Gastroesophageal sphincter (tissue), 4 donors: ENCODE data around the gene SPEM3. TPM values are rescaled to one million over a fixed set of nuclear protein-coding genes. Genes with fewer than 3 reads are reported as not detected.

Experiments used
- ATAC-seq: fragments of 150-250 bp; one replicate; pipeline ENCODE4 v1.9.1; 2016; ENCODE audit warnings: mild to moderate bottlenecking, moderate library complexity
- H3K27ac ChIP-seq, 4 donors: fragments of 200-600 bp; sonication (generic) in 3 of 4; 1 replicate in 3 of 4; 2 replicates in 1 of 4; pipeline ENCODE4 v1.5.1; 2016 to 2019
- H3K27me3 ChIP-seq: fragments of 200-600 bp; sonication (generic); one replicate; pipeline ENCODE4 v1.5.1; 2019
- H3K36me3 ChIP-seq, 2 donors: fragments of 200-600 bp; sonication (generic); one replicate each; pipeline ENCODE4 v1.5.1; 2019; ENCODE audit warnings: control low read depth in 1 of 2
- H3K4me1 ChIP-seq, 3 donors: fragments of 200-600 bp; sonication (generic); 1 replicate in 2 of 3; 2 replicates in 1 of 3; pipeline ENCODE4 v1.5.1; 2016 to 2019; ENCODE audit warnings: control low read depth in 2 of 3
- H3K4me3 ChIP-seq, 2 donors: fragments of 200-600 bp; sonication (generic); one replicate each; pipeline ENCODE4 v1.5.1; 2019; ENCODE audit warnings: mild to moderate bottlenecking in 1 of 2, moderate library complexity in 1 of 2
- H3K9me3 ChIP-seq, 3 donors: fragments of 200-600 bp; sonication (generic); one replicate each; pipeline ENCODE4 v1.5.1; 2017 to 2019; ENCODE audit warnings: control low read depth in 2 of 3
- EP300 ChIP-seq: sonication (generic); formaldehyde crosslinking; IDR thresholded peaks from one replicate; pipeline ENCODE4 v1.6.1; 2017; ENCODE audit warnings: antibody characterized with exemption, mild to moderate bottlenecking
- POLR2A ChIP-seq, 2 donors: fragments of 450-650 bp; IDR thresholded peaks; one replicate each; pipeline ENCODE4 v1.6.1; 2017; ENCODE audit warnings: antibody characterized with exemption in 2 of 2, mild to moderate bottlenecking in 2 of 2, moderate library complexity in 1 of 2
- POLR2AphosphoS5 ChIP-seq: sonication (generic); formaldehyde crosslinking; IDR thresholded peaks from one replicate; pipeline ENCODE4 v1.6.1; 2017; ENCODE audit warnings: antibody characterized with exemption
- WGBS, 2 donors: methylation state at CpG; one replicate each; pipeline ENCODE4 v1.1.5; 2018; ENCODE audit warnings: low coverage in 1 of 2; 5-methylcytosine and 5-hydroxymethylcytosine counted together
- total RNA-seq, 4 donors: library from RNA; depleted of rRNA; stranded (reverse); fragments of >200 nt; gene quantifications; one replicate each; pipeline ENCODE4 v1.1.0, GENCODE V29; 2016
- TF ChIP-seq, protein P1 (sequence below), 4 experiments: fragments of 200-600 bp in 2 of 4; fragments of 450-650 bp in 2 of 4; sonication (generic) in 1 of 4; IDR thresholded peaks; one replicate each; pipeline ENCODE4 v1.5.1; 2017 to 2019; ENCODE audit warnings: antibody characterized with exemption in 4 of 4, mild to moderate bottlenecking in 2 of 4, moderate library complexity in 2 of 4

Gene SPEM3
- total RNA-seq, 4 donors from 2014 or later = 0.08 TPM; not detected in 3

DNA sequence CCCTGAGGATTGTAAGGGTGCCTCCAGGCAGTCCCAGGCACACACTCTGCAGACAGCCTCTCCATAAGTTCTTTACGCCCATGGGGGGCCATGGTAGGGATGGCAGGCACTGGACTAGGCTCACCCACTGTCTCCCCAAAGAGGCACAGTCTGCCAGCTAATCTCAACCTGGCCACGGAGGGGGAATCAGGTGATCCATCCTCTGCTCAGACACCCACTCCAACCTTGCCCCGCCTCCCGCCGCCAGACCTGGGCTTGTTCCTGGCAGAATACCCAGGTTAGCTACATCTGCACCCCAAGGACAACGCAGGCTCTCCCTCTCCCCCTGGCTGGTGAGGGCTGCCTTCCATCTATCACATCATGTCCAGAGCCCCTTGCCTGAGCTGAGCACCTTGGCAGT, 19.8 kb upstream of the SPEM3 start:
- Histone ChIP-seq H3K36me3 (peaks cover 0 to 31% of the 10 kb centered on the region in 2 donors), H3K9me3 (no peaks in the 10 kb centered on the region), H3K4me1 (peaks cover 0 to 33% (median 13%) of the 10 kb centered on the region in 3 donors), H3K27me3 (no peaks in the 10 kb centered on the region), H3K4me3 (no peak overlapping the region), H3K27ac (no peak overlapping the region)
- TF ChIP-seq, protein P1, sequence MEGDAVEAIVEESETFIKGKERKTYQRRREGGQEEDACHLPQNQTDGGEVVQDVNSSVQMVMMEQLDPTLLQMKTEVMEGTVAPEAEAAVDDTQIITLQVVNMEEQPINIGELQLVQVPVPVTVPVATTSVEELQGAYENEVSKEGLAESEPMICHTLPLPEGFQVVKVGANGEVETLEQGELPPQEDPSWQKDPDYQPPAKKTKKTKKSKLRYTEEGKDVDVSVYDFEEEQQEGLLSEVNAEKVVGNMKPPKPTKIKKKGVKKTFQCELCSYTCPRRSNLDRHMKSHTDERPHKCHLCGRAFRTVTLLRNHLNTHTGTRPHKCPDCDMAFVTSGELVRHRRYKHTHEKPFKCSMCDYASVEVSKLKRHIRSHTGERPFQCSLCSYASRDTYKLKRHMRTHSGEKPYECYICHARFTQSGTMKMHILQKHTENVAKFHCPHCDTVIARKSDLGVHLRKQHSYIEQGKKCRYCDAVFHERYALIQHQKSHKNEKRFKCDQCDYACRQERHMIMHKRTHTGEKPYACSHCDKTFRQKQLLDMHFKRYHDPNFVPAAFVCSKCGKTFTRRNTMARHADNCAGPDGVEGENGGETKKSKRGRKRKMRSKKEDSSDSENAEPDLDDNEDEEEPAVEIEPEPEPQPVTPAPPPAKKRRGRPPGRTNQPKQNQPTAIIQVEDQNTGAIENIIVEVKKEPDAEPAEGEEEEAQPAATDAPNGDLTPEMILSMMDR (IDR thresholded peaks at IDR 0.05) = no peak
- TF ChIP-seq EP300 (no peak), POLR2AphosphoS5 (no peak), POLR2A (IDR thresholded peaks at IDR 0.05) (no peak)
- WGBS, 2 donors = 20 to 93% methylated on average over 1 to 3 of the region's 6 CpGs
- no peak for ATAC-seq

DNA sequence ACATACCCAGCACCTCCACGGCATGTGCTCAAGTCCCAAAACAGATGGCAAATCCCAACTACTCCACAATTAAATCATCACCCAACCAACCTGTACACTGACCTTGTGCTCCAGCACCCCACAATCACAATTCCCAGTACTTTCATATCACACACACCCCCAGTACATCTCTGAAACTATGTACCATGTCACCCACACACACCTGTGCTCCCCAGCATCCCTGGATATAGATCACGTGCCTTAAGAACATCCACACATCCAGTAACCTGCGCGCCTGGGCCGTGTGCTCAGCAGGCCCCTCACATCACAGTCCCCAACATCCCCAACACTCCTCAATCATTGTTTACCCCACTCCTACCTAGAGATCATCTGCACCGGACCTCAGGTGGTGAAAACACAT, 18.9 kb upstream of the SPEM3 start:
- 85 to 93% methylated on average over 4 to 6 of the region's 6 CpGs for WGBS, 2 donors

DNA sequence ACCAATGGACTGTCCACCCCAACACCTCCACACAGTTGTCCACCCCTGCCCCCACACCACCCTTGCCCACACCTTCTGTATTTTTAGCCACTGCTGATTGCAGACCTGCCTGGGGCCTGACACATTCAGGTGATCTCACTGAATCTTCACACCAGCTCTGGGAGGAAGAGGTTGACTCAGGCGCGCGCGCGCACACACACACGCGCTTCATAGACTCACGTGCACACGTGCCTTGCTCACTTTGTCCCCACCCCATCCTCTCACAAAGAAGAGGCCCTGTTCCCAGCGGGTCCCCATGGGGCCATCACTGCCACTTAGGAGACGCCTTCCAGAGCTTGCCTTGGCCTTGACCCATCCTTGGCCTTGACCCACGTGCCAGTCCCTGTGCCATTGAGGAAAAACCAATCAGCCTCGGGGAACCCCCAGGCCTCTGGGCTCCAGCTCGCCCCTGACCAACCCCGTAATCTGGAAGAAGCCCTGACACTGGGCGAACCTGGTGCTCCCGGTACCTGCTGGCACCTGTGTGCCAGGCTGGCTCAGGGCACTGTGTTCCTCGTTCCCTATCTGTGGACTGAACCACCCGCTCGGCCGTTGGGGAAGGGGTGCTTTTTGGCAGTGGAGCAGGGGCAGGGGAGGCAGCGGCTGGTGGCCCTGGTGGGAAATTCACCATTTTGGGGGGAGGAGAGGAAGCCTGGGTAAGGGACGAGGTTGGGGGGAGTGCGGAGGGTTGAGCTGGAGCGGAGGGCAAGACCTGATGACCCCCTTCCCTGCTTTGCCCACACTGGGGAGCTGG, 17.8 kb upstream of the SPEM3 start:
- no peak for ATAC-seq
- 84% methylated on average over 9 of the region's 25 CpGs; no CpG with 5 or more reads in 1 of the 2 donors for WGBS, 2 donors
- H3K27me3 ChIP-seq = no peaks in the 10 kb centered on the region
- TF ChIP-seq, protein P1 (IDR thresholded peaks at IDR 0.05) = no peak
- no peak for TF ChIP-seq POLR2AphosphoS5
- no peak for TF ChIP-seq EP300
- TF ChIP-seq POLR2A (IDR thresholded peaks at IDR 0.05) = no peak
- no peak overlapping the region for H3K27ac ChIP-seq
- H3K4me3 ChIP-seq = no peak overlapping the region
- peaks cover 0 to 23% (median 8%) of the 10 kb centered on the region in 3 donors for H3K4me1 ChIP-seq
- peaks cover 0 to 47% of the 10 kb centered on the region in 2 donors for H3K36me3 ChIP-seq
- H3K9me3 ChIP-seq = no peaks in the 10 kb centered on the region

More for the DNA sequence above, 18.9 kb upstream of the SPEM3 start:
- no peak overlapping the region for H3K4me3 ChIP-seq
- TF ChIP-seq EP300 = no peak
- TF ChIP-seq, protein P1 (IDR thresholded peaks at IDR 0.05) = no peak
- no peak for TF ChIP-seq POLR2AphosphoS5
- no peak for TF ChIP-seq POLR2A (IDR thresholded peaks at IDR 0.05)
- peaks cover 0 to 33% (median 13%) of the 10 kb centered on the region in 3 donors for H3K4me1 ChIP-seq
- ATAC-seq = no peak
- H3K9me3 ChIP-seq = no peaks in the 10 kb centered on the region
- no peaks in the 10 kb centered on the region for H3K27me3 ChIP-seq
- H3K36me3 ChIP-seq = peaks cover 0 to 36% of the 10 kb centered on the region in 2 donors
- H3K27ac ChIP-seq = no peak overlapping the region

DNA sequence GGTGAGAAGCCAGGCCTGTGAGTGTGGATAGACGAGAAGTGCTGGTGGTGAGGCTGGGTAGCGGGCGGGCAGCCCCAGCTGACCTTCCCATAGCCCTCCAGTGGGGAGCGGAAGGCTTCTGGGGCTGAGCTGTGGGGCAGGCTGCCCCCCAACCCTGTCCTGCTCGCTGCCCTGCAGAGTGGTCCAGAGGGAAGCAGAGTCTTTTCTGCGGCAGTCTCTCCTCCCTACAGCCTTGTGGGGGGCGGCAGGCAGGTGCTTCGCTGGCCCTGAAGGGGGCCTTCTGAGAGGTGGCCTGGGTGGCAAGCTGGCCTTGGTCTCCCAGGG, 17.3 kb upstream of the SPEM3 start:
- no peak for TF ChIP-seq EP300
- TF ChIP-seq POLR2A (IDR thresholded peaks at IDR 0.05) = no peak
- no peak for TF ChIP-seq POLR2AphosphoS5
- TF ChIP-seq, protein P1 (IDR thresholded peaks at IDR 0.05) = no peak

More for the DNA sequence above, 17.3 kb upstream of the SPEM3 start:
- Histone ChIP-seq H3K36me3 (peaks cover 0 to 53% of the 10 kb centered on the region in 2 donors), H3K27ac (no peak overlapping the region), H3K4me1 (peaks cover 0 to 17% (median 2%) of the 10 kb centered on the region in 3 donors), H3K4me3 (no peak overlapping the region), H3K9me3 (no peaks in the 10 kb centered on the region), H3K27me3 (no peaks in the 10 kb centered on the region)
- WGBS, 2 donors = 83% methylated on average over 3 of the region's 8 CpGs; no CpG with 5 or more reads in 1 of the 2 donors
- ATAC-seq = no peak
